Esophagus squamous epithelium (tissue), 5 donors: ENCODE results near the gene CAPG. TPM values are rescaled to one million over a fixed set of nuclear protein-coding genes. Genes with fewer than 3 reads are reported as not detected.
"Not testable (repeated sequence)": the region's sequence is repeated elsewhere in the genome, so short reads cannot be mapped to it uniquely, and the experiment has no call there.

ENCODE experiments used
- DNase-seq: peaks from one replicate; lab custom pipeline; 2025; lab: John Stamatoyannopoulos, UW
- H3K27ac ChIP-seq, 4 donors: fragments of 200-600 bp; sonication (generic); one replicate each; pipeline ENCODE4 v1.5.1; 2016 to 2019; ENCODE audit warnings: mild to moderate bottlenecking in 1 of 4
- H3K27me3 ChIP-seq, 4 donors: fragments of 200-600 bp; sonication (generic); 1 replicate in 3 of 4; 2 replicates in 1 of 4; pipeline versions ENCODE4 v1.5.1 to v1.6.0; 2017 to 2021; ENCODE audit warnings: antibody characterized with exemption in 1 of 4
- H3K36me3 ChIP-seq, 3 donors: fragments of 200-600 bp; sonication (generic); one replicate each; pipeline ENCODE4 v1.5.1; 2016 to 2019
- H3K4me1 ChIP-seq, 3 donors: fragments of 200-600 bp; sonication (generic); one replicate each; pipeline ENCODE4 v1.5.1; 2017 to 2019
- H3K4me3 ChIP-seq, 4 donors: fragments of 200-600 bp; sonication (generic); 1 replicate in 3 of 4; 2 replicates in 1 of 4; pipeline ENCODE4 v1.5.1; 2016 to 2019; ENCODE audit warnings: mild to moderate bottlenecking in 2 of 4, moderate library complexity in 1 of 4
- H3K9me3 ChIP-seq, 3 donors: fragments of 200-600 bp; sonication (generic); one replicate each; pipeline ENCODE4 v1.5.1; 2016 to 2019
- CTCF ChIP-seq, 6 experiments: fragments of 450-650 bp in 4 of 6; fragments of 200-600 bp in 2 of 6; sonication (generic) in 2 of 6; IDR thresholded peaks; one replicate each; pipeline ENCODE4 v1.5.1; 2016 to 2019; ENCODE audit warnings: antibody characterized with exemption in 6 of 6, mild to moderate bottlenecking in 4 of 6, moderate library complexity in 4 of 6
- POLR2A ChIP-seq, 4 donors: fragments of 450-650 bp; IDR thresholded peaks; one replicate each; pipeline ENCODE4 v1.6.1; 2017; ENCODE audit warnings: antibody characterized with exemption in 4 of 4, mild to moderate bottlenecking in 4 of 4, moderate library complexity in 3 of 4
- WGBS, 2 donors: methylation state at CpG; one replicate each; pipeline ENCODE4 v1.1.5; 2018; 5-methylcytosine and 5-hydroxymethylcytosine counted together
- intact Hi-C: fragments of 100-400 bp; cut with DNase I; formaldehyde crosslinking; loops from one replicate; pipeline ENCODE4 v1.15.0; 2022
- total RNA-seq, 4 donors: library from RNA; depleted of rRNA; stranded (reverse); fragments of >200 nt; gene quantifications; one replicate each; pipeline ENCODE4 v1.1.0, GENCODE V29; 2016
- donor health status: DM: yes; HTN: yes; CAD: no.

Gene CAPG
- total RNA-seq, 4 donors from 2014 or later, result 185 to 301 (median 221) TPM

- intact Hi-C loops, result no loop called here
- DNase-seq, result no peak
- no peak overlapping the region for H3K4me3 ChIP-seq
- WGBS, 2 donors, result 61 to 68% methylated on average over 6 to 7 of the region's 7 CpGs
- no peak for TF ChIP-seq CTCF (IDR thresholded peaks at IDR 0.05)
- TF ChIP-seq POLR2A (IDR thresholded peaks at IDR 0.05), result no peak
- H3K36me3 ChIP-seq, result no peaks in the 10 kb centered on the region
- H3K27ac ChIP-seq, result peak overlapping the region; percentile 67 to 96 (median 95)
- H3K9me3 ChIP-seq, result no peaks in the 10 kb centered on the region
- no peaks in the 10 kb centered on the region for H3K27me3 ChIP-seq
- H3K4me1 ChIP-seq, result peaks cover 37 to 82% (median 45%) of the 10 kb centered on the region in 3 donors
These were observed 4.8 kb upstream of the CAPG start for GRCh38 chr2:85414761-85415553.

DNA sequence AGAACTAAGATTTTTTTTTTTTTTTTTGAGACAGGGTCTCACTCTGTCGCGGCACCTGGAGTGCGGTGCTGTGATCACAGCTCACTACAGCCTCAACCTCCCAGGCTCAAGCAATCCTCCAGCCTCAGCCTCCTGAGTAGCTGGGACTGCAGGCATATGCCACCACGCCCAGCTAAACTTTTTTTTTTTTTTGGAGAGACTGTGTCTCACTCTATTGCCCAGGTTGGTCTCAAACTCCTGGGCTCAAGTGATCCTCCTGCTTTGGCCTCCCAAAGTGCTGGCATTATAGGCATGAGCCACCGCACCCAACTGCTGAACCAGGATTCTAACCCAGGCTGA is 4.2 kb upstream of the CAPG start:
- 57 to 82% methylated on average over 5 of the region's 5 CpGs for WGBS, 2 donors
- H3K27ac ChIP-seq, result peak overlapping the region; percentile 81 to 96 (median 95)
- peaks cover 38 to 82% (median 45%) of the 10 kb centered on the region in 3 donors for H3K4me1 ChIP-seq
- H3K9me3 ChIP-seq, DNase-seq, H3K36me3 ChIP-seq, intact Hi-C loops, H3K27me3 ChIP-seq: not testable (repeated sequence)
- peak overlapping the region in 1 of 4 donors; percentile 71 for H3K4me3 ChIP-seq

DNA sequence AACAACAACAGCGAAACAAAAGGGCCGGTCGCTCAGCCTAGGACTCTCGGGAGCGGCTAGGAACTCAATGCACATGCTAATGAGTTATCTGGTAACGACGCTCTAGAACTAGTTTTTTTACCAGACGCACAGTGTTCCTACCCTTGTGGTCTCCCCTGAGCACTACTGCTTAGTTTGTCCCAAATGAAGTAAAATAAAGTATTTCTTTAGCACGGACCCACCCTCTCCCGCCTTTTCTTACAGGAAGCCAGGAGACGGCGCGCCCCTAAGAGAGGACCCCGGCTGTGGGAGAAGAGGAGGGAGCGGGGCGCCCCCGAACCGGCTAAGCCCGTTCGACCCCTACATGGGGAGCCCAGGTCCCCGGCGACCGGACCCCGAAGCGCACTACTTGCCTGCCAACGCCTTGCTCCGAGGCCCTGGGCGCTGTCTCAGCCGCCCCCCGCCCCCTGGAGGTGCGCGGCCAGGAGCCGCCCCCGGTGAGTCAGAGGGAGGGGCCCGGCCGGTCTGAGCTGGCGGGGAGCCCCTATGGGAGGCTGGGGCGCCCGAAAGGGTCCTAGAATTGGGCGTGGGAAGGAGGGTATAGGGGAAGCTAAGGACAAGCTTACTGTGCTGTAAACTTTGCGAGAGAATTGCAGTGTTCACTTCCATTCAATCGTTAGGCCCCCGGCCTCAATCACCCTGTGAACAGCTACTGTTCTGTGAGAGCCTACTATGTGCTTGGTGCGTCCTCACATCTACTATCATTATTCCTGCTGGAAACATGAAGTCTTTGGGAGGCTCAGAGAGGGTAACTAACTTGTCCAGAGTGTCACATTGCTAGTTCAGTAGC is 3.6 kb upstream of the CAPG start:
- Histone ChIP-seq H3K27ac (peak overlapping the region; percentile 81 to 96 (median 95)), H3K9me3 (no peaks in the 10 kb centered on the region), H3K4me1 (peaks cover 39 to 82% (median 45%) of the 10 kb centered on the region in 3 donors), H3K36me3 (no peaks in the 10 kb centered on the region), H3K4me3 (peak overlapping the region; percentile 55 to 71 (median 70)), H3K27me3 (no peaks in the 10 kb centered on the region)
- intact Hi-C loops, result no loop called here
- no peak for DNase-seq
- peak in 2 of 4 donors; percentile 52 to 71 for TF ChIP-seq POLR2A (IDR thresholded peaks at IDR 0.05)
- peak in 3 of 6 experiments; percentile 7 to 24 (median 20) for TF ChIP-seq CTCF (IDR thresholded peaks at IDR 0.05)
- 11 to 19% methylated on average over 12 to 18 of the region's 44 CpGs for WGBS, 2 donors

DNA sequence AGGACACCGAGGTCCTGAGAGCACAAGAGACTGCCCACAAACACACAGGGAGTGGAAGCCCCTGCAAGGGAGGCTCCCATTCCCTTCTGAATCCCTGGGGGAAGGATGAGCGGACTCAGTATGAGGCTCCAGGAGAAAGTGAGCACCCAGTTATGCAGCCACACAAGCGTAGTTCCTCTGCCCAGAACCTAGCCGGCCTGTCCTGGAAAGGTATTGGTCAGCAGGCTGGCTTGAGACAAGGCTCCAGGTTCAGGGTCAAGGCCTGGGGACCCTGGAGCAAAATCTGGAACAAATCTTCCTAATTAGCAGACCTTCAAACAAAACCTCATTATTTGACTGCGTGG is 1.2 kb upstream of the CAPG start:
- intact Hi-C loops, result no loop called here

More for the DNA sequence above, 1.2 kb upstream of the CAPG start:
- H3K27me3 ChIP-seq, result no peaks in the 10 kb centered on the region
- peaks cover 37 to 83% (median 49%) of the 10 kb centered on the region in 3 donors for H3K4me1 ChIP-seq
- 86 to 100% methylated on average over 5 of the region's 5 CpGs for WGBS, 2 donors
- H3K9me3 ChIP-seq, result no peaks in the 10 kb centered on the region
- no peaks in the 10 kb centered on the region for H3K36me3 ChIP-seq
- no peak for TF ChIP-seq POLR2A (IDR thresholded peaks at IDR 0.05)
- TF ChIP-seq CTCF (IDR thresholded peaks at IDR 0.05), result no peak
- no peak overlapping the region for H3K4me3 ChIP-seq
- no peak for DNase-seq
- H3K27ac ChIP-seq, result peak overlapping the region; percentile 57 to 93 (median 88)
